ENCODE results near the gene RPS6KC1. TPM values are rescaled to one million over a fixed set of nuclear protein-coding genes. Genes with fewer than 3 reads are reported as not detected.

The RPS6KC1 gene
- total RNA-seq, 1 experiment from 2014 or later, result 16.9 TPM

GRCh38 chr1:213065800-213066199 is 14.8 kb downstream of the RPS6KC1 start:
- Histone ChIP-seq H3K9me3 (ENCODE audit: control insufficient read depth, low read depth, low read length) (no peaks in the 10 kb centered on the region), H3K79me2 (ENCODE audit: insufficient read depth, low read length) (peaks cover 2% of the 10 kb centered on the region; the same call in 1 of the 2 replicates), H4K20me1 (ENCODE audit: control insufficient read depth, insufficient read depth, insufficient read length) (no peaks in the 10 kb centered on the region), H2BK20ac (ENCODE audit: low read depth, low read length, poor library complexity, severe bottlenecking) (no peak overlapping the region), H3T11ph (ENCODE audit: low read length) (no peak overlapping the region), H3K56ac (ENCODE audit: insufficient read length, low read depth, low read length) (no peak overlapping the region), H2BK12ac (ENCODE audit: insufficient read length, low read depth, low read length) (no peak overlapping the region), H4K91ac (ENCODE audit: insufficient read length, low read depth, low read length) (no peak overlapping the region), H3K18ac (ENCODE audit: insufficient read length, low read depth, low read length) (no peak overlapping the region), H3K23ac (ENCODE audit: insufficient read length, low read depth, low read length) (no peak overlapping the region), H3K14ac (ENCODE audit: insufficient read depth, low read length) (no peak overlapping the region), H2AK5ac (ENCODE audit: insufficient read length, low read length) (no peak overlapping the region), H4K5ac (ENCODE audit: insufficient read length, low read depth, low read length) (no peak overlapping the region), H3K4ac (ENCODE audit: low read depth, low read length) (no peak overlapping the region), H2AFZ (ENCODE audit: low read length) (no peak overlapping the region), H2BK5ac (ENCODE audit: insufficient read length, low read length) (no peak overlapping the region), H3K27ac (ENCODE audit: insufficient read length, low read depth, low read length) (no peak overlapping the region), H3K79me1 (ENCODE audit: insufficient read depth, low read depth, low read length, poor library complexity, severe bottlenecking) (peaks cover 2% of the 10 kb centered on the region), H4K8ac (replicated peaks; ENCODE audit: insufficient read length, low read depth, low read length) (no peak overlapping the region), H2BK120ac (ENCODE audit: low read depth, low read length, poor library complexity, severe bottlenecking) (no peak overlapping the region), H3K9ac (ENCODE audit: extremely low read depth, insufficient read length, low read length) (no peak overlapping the region), H2BK15ac (ENCODE audit: low read depth, low read length) (no peak overlapping the region), H3K4me1 (ENCODE audit: insufficient read depth, low read length) (no peaks in the 10 kb centered on the region; the same call in 1 of the 2 replicates), H3K4me2 (ENCODE audit: insufficient read depth, insufficient read length, low read length) (no peak overlapping the region), H3K23me2 (ENCODE audit: insufficient read length, low read depth, low read length, poor library complexity, severe bottlenecking) (no peaks in the 10 kb centered on the region), H3K27me3 (ENCODE audit: insufficient read depth, low read length) (no peaks in the 10 kb centered on the region)
- H3K4me1 Mint-ChIP-seq, result peaks cover 20 to 28% of the 10 kb centered on the region in 2 experiments
- no CpG with 5 or more reads among the region's 5 CpGs for WGBS (ENCODE audit: extremely low coverage, insufficient read length, low lambda C conversion rate)
- H3K27ac Mint-ChIP-seq, result no peak overlapping the region
- TF ChIP-seq, protein P1, sequence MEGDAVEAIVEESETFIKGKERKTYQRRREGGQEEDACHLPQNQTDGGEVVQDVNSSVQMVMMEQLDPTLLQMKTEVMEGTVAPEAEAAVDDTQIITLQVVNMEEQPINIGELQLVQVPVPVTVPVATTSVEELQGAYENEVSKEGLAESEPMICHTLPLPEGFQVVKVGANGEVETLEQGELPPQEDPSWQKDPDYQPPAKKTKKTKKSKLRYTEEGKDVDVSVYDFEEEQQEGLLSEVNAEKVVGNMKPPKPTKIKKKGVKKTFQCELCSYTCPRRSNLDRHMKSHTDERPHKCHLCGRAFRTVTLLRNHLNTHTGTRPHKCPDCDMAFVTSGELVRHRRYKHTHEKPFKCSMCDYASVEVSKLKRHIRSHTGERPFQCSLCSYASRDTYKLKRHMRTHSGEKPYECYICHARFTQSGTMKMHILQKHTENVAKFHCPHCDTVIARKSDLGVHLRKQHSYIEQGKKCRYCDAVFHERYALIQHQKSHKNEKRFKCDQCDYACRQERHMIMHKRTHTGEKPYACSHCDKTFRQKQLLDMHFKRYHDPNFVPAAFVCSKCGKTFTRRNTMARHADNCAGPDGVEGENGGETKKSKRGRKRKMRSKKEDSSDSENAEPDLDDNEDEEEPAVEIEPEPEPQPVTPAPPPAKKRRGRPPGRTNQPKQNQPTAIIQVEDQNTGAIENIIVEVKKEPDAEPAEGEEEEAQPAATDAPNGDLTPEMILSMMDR (conservative IDR thresholded peaks at IDR 0.05), result no peak
- no peak overlapping the region for H3K4me3 Mint-ChIP-seq
- H3K36me3 Mint-ChIP-seq (ENCODE audit: insufficient read depth in 1 of 3, low read depth in 3 of 3), result no peaks in the 10 kb centered on the region
- no peaks in the 10 kb centered on the region for H3K27me3 Mint-ChIP-seq (ENCODE audit: low read depth)
- H3K9me3 Mint-ChIP-seq, result no peaks in the 10 kb centered on the region
- DNase-seq, result no peak

All from H9 (cell line).